ENCODE measurements around the gene NFATC2IP. TPM values are rescaled to one million over a fixed set of nuclear protein-coding genes. Genes with fewer than 3 reads are reported as not detected.

NFATC2IP gene
- total and polyA plus RNA-seq, 9 of the 15 experiments (the other 6 are each of a cell fraction or from before 2014, with no cell fraction given) = 15.6 to 106 (median 46.9) TPM

GRCh38 chr16:29009050-29009837 lies 58.5 kb downstream of the NFATC2IP start (continued):
- TF ChIP-seq SNRNP70 (optimal IDR thresholded peaks at IDR 0.05; ENCODE audit: low read depth, low read length) (no peak), TCF3 (CRISPR knock-in tag; IDR thresholded peaks at IDR 0.05) (peak; percentile 94), ATF6 (CRISPR knock-in tag; IDR thresholded peaks at IDR 0.05) (no peak), ZNF778 (CRISPR knock-in tag; IDR thresholded peaks at IDR 0.05) (no peak), SMAD2 (IDR thresholded peaks at IDR 0.05; ENCODE audit: low read depth, low read length) (no peak), SRSF9 (IDR thresholded peaks at IDR 0.05; ENCODE audit: borderline replicate concordance, low read depth, low read length) (no peak), NCOA2 (IDR thresholded peaks at IDR 0.05; ENCODE audit: partially characterized antibody in 2 of 2) (peak in 1 of 2 experiments; percentile 58), NELFE (IDR thresholded peaks at IDR 0.05; ENCODE audit: insufficient read depth, insufficient read length) (no peak), MAFF (IDR thresholded peaks at IDR 0.05; ENCODE audit: low read length) (no peak), RERE (CRISPR knock-in tag; IDR thresholded peaks at IDR 0.05; ENCODE audit: borderline replicate concordance) (no peak), NCOR1 (IDR thresholded peaks at IDR 0.05) (peak; percentile 96), ZNF740 (CRISPR knock-in tag; IDR thresholded peaks at IDR 0.05) (no peak), ZNF740 (tag; IDR thresholded peaks at IDR 0.05) (peak; percentile 52 to 61; a peak in 2 of 4 replicates), YY1 (IDR thresholded peaks at IDR 0.05; ENCODE audit: borderline replicate concordance in 1 of 3, control insufficient read depth in 1 of 3, extremely low read depth in 1 of 3, insufficient read depth in 3 of 3, insufficient read length in 1 of 3, insufficient replicate concordance in 2 of 3, low read depth in 1 of 3, low read length in 2 of 3) (peak in 1 of 3 experiments; percentile 26), ATF1 (CRISPR knock-in tag; IDR thresholded peaks at IDR 0.05) (no peak), ATF1 (tag; IDR thresholded peaks at IDR 0.05) (0 out of 2 replicates have a peak, but pooled peaks have one; percentile 26), TRIM28 (IDR thresholded peaks at IDR 0.05) (no peak), RCOR1 (IDR thresholded peaks at IDR 0.05; ENCODE audit: borderline replicate concordance in 1 of 2, low read depth in 2 of 2, low read length in 2 of 2) (peak; percentile 49 to 89; a peak in 3 of 4 replicates), ARNT (IDR thresholded peaks at IDR 0.05) (peak; percentile 78 to 85; a peak in 3 of 4 replicates), NFYB (IDR thresholded peaks at IDR 0.05; ENCODE audit: extremely low read depth, insufficient read length) (no peak)

Measured in K562 (cell line).